Body of pancreas (tissue), 4 donors: ENCODE data around the gene AP3M1. TPM values are rescaled to one million over a fixed set of nuclear protein-coding genes. Genes with fewer than 3 reads are reported as not detected.
A peak's percentile ranks its signal among the peaks of the same experiment; 100 is the strongest.

ENCODE experiments used
- ATAC-seq: fragments of 150-250 bp; one replicate; pipeline ENCODE4 v1.9.1; 2016
- DNase-seq, 4 donors: peaks; one replicate each; pipeline ENCODE4 v3.0.0-alpha.2; 2019
- H3K27ac ChIP-seq, 4 donors: fragments of 200-600 bp; sonication (generic); 1 replicate in 3 of 4; 2 replicates in 1 of 4; pipeline versions ENCODE4 v1.5.1 to v1.6.1; 2016 to 2019; ENCODE audit warnings: mild to moderate bottlenecking in 1 of 4, mixed read lengths in 1 of 4, moderate library complexity in 1 of 4
- H3K27me3 ChIP-seq, 2 donors: fragments of 200-600 bp; sonication (generic); one replicate each; pipeline ENCODE4 v1.6.0; 2016; ENCODE audit warnings: mild to moderate bottlenecking in 1 of 2
- H3K36me3 ChIP-seq, 2 donors: fragments of 200-600 bp; sonication (generic); replicated peaks in 1 of 2; 2 replicates each; pipeline ENCODE4 v1.5.1; 2016; ENCODE audit warnings: low read depth in 2 of 2; ENCODE audit not compliant: insufficient read depth in 1 of 2
- H3K4me1 ChIP-seq: fragments of 200-600 bp; sonication (generic); one replicate; pipeline ENCODE4 v1.6.0; 2016
- H3K4me3 ChIP-seq, 2 donors: fragments of 200-600 bp; sonication (generic); 1 replicate in 1 of 2; 2 replicates in 1 of 2; pipeline ENCODE4 v1.5.1; 2016 to 2019
- H3K9me3 ChIP-seq, 3 donors: fragments of 200-600 bp; sonication (generic); 1 replicate in 2 of 3; 2 replicates in 1 of 3; pipeline ENCODE4 v1.5.1; 2016
- POLR2A ChIP-seq, 3 donors: fragments of 450-650 bp; IDR thresholded peaks; one replicate each; pipeline ENCODE4 v1.6.1; 2016; ENCODE audit warnings: antibody characterized with exemption in 3 of 3, mild to moderate bottlenecking in 2 of 3
- WGBS, 2 donors: methylation state at CpG; one replicate each; pipeline ENCODE4 v1.1.5; 2017; 5-methylcytosine and 5-hydroxymethylcytosine counted together
- intact Hi-C: fragments of 100-400 bp; cut with DNase I; formaldehyde crosslinking; loops from one replicate; pipeline ENCODE4 v1.15.1; 2023
- total RNA-seq, 2 donors: library from RNA; depleted of rRNA; stranded (reverse); fragments of >200 nt; gene quantifications; one replicate each; pipeline ENCODE4 v1.1.0, GENCODE V29; 2016
- TF ChIP-seq, protein P1 (sequence below), 7 experiments: fragments of 450-650 bp in 4 of 7; fragments of 200-600 bp in 3 of 7; sonication (generic) in 3 of 7; IDR thresholded peaks; one replicate each; pipeline ENCODE4 v1.5.1; 2016 to 2019; ENCODE audit warnings: antibody characterized with exemption in 7 of 7

The AP3M1 gene
- total RNA-seq, 2 donors from 2014 or later = 7.9 to 17.1 TPM

DNA sequence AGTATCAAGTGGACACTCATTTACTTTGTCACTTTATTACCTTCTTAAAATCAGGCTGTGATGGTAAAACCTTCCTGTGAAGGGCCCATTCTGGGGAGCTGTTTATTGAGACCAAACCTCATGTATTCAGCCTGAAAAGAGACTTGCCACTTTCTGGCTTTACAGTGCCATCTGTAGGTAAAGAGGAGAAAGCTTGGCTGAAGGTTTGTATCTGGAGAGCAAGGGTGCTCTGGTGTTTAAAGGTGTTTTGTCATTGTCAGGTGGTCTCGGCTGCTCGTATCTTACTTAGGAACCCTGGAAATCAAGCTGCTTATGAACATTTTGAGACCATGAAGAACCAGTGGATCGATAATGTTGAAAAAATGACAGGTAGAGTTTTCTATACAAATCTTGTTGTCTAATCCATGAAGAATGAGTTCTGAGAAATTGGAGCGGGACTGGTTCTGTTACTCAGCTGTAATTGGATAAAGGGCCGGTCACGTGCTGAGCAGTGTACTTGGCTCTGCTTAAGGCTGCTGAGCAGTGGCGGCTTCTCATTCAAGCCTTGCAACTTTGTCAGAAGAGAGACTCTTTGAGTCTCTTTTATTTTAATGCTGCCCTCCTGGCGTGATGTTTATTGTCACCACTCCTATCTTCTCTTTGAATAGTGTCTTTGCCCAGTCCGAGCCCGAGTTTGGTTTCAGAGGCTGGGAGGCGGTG lies 46.9 kb downstream of the AP3M1 start:
- 83 to 85% methylated on average over 11 of the region's 11 CpGs for WGBS, 2 donors
- no peak overlapping the region for H3K4me3 ChIP-seq
- TF ChIP-seq, protein P1, sequence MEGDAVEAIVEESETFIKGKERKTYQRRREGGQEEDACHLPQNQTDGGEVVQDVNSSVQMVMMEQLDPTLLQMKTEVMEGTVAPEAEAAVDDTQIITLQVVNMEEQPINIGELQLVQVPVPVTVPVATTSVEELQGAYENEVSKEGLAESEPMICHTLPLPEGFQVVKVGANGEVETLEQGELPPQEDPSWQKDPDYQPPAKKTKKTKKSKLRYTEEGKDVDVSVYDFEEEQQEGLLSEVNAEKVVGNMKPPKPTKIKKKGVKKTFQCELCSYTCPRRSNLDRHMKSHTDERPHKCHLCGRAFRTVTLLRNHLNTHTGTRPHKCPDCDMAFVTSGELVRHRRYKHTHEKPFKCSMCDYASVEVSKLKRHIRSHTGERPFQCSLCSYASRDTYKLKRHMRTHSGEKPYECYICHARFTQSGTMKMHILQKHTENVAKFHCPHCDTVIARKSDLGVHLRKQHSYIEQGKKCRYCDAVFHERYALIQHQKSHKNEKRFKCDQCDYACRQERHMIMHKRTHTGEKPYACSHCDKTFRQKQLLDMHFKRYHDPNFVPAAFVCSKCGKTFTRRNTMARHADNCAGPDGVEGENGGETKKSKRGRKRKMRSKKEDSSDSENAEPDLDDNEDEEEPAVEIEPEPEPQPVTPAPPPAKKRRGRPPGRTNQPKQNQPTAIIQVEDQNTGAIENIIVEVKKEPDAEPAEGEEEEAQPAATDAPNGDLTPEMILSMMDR (IDR thresholded peaks at IDR 0.05) = peak in 2 of 7 experiments; percentile 13 to 17
- no peak for TF ChIP-seq POLR2A (IDR thresholded peaks at IDR 0.05)
- no peak for ATAC-seq
- peaks cover 0 to 30% of the 10 kb centered on the region in 2 donors for H3K36me3 ChIP-seq
- no peaks in the 10 kb centered on the region for H3K27me3 ChIP-seq
- H3K27ac ChIP-seq = no peak overlapping the region
- no peaks in the 10 kb centered on the region for H3K9me3 ChIP-seq
- intact Hi-C loops = no loop called here
- DNase-seq = no peak
- H3K4me1 ChIP-seq = no peaks in the 10 kb centered on the region

DNA sequence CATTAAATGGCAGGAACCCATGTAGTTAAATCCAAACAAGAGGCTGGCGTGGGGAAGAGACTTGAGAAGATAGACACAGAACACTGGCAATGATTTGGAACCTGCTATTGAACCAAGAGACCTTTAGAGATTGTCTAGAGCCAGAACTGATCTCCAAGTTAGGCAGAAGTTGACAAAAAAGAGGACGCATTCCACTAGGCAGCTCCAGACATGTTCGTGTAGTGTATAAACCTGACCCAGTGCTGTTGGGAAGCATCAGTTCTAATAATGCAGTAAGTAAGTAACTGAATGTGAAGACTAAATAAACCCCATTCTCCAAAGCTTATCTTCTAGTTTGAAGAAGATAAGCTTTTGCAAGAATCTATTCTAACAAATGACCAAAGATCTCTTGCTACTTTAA lies 50.8 kb downstream of the AP3M1 start:
- Histone ChIP-seq H3K4me3 (no peak overlapping the region), H3K27me3 (no peaks in the 10 kb centered on the region), H3K27ac (no peak overlapping the region), H3K4me1 (no peaks in the 10 kb centered on the region), H3K36me3 (peaks cover 9 to 26% of the 10 kb centered on the region in 2 donors), H3K9me3 (no peaks in the 10 kb centered on the region)
- DNase-seq = no peak
- TF ChIP-seq, protein P1 (IDR thresholded peaks at IDR 0.05) = no peak
- TF ChIP-seq POLR2A (IDR thresholded peaks at IDR 0.05) = no peak
- intact Hi-C loops = no loop called here
- WGBS, 2 donors = 95 to 97% methylated on average over 3 of the region's 3 CpGs
- no peak for ATAC-seq

DNA sequence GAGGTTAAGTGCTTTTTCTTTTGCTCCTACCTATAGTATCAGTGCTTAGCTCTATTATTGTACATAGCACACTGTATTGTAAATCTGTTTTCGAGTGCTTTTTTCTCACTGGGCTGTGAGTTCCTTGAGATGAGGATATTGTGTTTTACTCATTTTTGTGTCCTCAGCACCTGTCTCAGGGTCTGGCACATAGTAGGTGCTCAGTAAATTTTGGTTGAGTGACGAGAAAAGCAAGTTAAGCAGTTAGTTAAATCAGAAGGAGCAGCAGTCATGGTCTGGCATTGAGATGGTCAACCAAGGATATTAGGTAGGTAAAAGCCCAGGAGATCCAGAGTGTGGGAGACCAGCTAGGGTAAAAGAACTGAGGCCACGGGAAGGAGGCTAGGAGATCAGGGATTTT lies 51.2 kb downstream of the AP3M1 start:
- peaks cover 9 to 24% of the 10 kb centered on the region in 2 donors for H3K36me3 ChIP-seq
- WGBS, 2 donors = 82 to 86% methylated on average over 3 of the region's 3 CpGs
- intact Hi-C loops = no loop called here
- no peak overlapping the region for H3K4me3 ChIP-seq
- DNase-seq (no peak), ATAC-seq (no peak)
- TF ChIP-seq, protein P1 (IDR thresholded peaks at IDR 0.05) = no peak
- TF ChIP-seq POLR2A (IDR thresholded peaks at IDR 0.05) = no peak
- no peaks in the 10 kb centered on the region for H3K4me1 ChIP-seq
- no peak overlapping the region for H3K27ac ChIP-seq
- H3K27me3 ChIP-seq = no peaks in the 10 kb centered on the region
- H3K9me3 ChIP-seq = no peaks in the 10 kb centered on the region

DNA sequence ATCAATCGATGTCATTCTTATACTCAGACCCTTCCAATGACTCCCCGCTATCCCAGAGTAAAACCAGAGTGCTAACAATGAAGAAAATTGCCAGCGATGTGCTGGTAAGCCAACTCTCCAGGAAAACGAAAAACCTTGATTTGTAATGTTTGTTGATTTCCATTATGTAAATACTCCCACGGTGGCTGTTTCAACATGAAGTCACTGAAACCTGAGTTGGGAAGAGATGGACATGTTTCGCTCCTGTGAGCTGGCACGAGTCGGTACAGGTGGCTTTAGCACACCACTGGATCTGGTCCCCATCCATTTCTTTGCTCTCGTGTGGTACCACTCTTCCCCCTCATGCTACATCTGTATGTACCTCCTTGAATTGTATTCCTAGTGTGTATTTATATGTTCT lies 52.9 kb downstream of the AP3M1 start:
- H3K36me3 ChIP-seq = peaks cover 9 to 23% of the 10 kb centered on the region in 2 donors
- DNase-seq (peak in 2 of 4 donors; percentile 19 to 41), ATAC-seq (peak; percentile 21)
- no peak overlapping the region for H3K27ac ChIP-seq
- H3K9me3 ChIP-seq = no peaks in the 10 kb centered on the region
- TF ChIP-seq, protein P1 (IDR thresholded peaks at IDR 0.05) = no peak
- no peak for TF ChIP-seq POLR2A (IDR thresholded peaks at IDR 0.05)
- no peak overlapping the region for H3K4me3 ChIP-seq
- 47 to 49% methylated on average over 9 of the region's 9 CpGs for whole genome bisulfite sequencing, 2 donors
- intact Hi-C loops = no loop called here
- no peaks in the 10 kb centered on the region for H3K27me3 ChIP-seq
- H3K4me1 ChIP-seq = no peaks in the 10 kb centered on the region

DNA sequence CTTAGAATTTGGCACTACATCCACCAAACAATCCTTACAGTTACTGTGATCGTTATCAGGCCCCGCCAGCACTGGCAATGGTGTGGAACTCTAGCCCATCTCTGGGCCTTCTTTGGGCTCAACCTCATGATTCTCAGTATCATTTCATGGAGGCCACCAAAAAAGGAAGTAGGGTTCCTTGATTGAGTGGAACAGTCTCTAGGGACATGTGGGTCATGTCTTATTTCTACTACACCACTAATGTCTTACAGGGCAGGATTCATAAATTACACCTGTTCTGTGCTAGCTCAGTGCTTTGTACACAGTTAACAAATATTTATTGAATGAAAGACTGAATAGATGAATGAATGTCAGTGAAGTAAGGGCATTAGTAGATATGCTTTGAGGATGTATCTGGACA lies 53.9 kb downstream of the AP3M1 start:
- TF ChIP-seq, protein P1 (IDR thresholded peaks at IDR 0.05) = no peak
- no peak for TF ChIP-seq POLR2A (IDR thresholded peaks at IDR 0.05)
- no peak for ATAC-seq
- Histone ChIP-seq H3K4me1 (no peaks in the 10 kb centered on the region), H3K36me3 (peaks cover 9 to 22% of the 10 kb centered on the region in 2 donors), H3K27ac (no peak overlapping the region), H3K9me3 (no peaks in the 10 kb centered on the region), H3K4me3 (no peak overlapping the region), H3K27me3 (no peaks in the 10 kb centered on the region)
- 98% methylated on average over 2 of the region's 2 CpGs for WGBS, 2 donors
- no peak for DNase-seq
- intact Hi-C loops = no loop called here
